HG03575 (cell line): ENCODE data around the gene NEK10.

ENCODE experiments used
- ATAC-seq: cut with Tn5 transposase; IDR thresholded peaks from one replicate; pipeline ENCODE4 v1.9.1; 2021; ENCODE audit not compliant: unreplicated experiment, insufficient number of reproducible peaks, low FRiP score; ENCODE audit errors: extremely low read depth

NEK10 gene

DNA sequence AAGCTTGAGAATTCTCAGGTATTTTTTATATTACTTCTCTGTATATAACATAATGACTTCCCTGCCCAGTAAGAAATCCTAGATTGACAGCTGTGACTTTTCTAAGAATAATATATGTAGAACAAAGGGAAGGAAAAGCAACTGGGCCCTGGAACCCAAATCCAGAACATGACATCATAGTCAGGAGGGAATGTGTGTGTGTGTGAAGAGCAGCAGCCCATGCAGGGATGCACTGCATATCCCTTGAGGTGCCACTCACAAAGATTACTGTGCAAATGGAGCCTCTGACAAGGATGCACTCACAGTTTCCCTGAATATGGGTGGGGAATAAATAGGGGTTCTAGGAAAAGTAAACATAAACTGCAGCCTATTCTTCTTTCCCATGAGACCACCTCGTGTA, 279.5 kb downstream of the NEK10 start:
- no peak for ATAC-seq

DNA sequence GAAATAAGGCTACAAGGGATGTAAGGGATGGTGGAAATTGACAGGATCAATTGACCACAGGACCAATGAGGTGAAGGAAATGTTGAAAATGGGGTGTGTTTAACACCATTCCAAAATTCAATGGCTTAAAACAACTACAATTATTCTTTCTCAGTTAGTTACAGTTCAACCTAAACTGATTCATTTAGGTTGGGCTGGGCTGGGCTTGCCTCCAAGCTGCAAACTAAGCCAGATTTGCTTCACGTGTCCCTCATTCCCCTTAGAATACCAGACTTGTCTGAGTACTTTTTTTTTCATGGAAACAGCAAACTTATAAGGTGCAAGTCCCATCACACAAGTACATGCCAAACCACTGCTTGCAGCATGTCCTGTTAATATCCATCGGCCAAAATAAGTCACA, 280.1 kb downstream of the NEK10 start:
- ATAC-seq, result no peak

DNA sequence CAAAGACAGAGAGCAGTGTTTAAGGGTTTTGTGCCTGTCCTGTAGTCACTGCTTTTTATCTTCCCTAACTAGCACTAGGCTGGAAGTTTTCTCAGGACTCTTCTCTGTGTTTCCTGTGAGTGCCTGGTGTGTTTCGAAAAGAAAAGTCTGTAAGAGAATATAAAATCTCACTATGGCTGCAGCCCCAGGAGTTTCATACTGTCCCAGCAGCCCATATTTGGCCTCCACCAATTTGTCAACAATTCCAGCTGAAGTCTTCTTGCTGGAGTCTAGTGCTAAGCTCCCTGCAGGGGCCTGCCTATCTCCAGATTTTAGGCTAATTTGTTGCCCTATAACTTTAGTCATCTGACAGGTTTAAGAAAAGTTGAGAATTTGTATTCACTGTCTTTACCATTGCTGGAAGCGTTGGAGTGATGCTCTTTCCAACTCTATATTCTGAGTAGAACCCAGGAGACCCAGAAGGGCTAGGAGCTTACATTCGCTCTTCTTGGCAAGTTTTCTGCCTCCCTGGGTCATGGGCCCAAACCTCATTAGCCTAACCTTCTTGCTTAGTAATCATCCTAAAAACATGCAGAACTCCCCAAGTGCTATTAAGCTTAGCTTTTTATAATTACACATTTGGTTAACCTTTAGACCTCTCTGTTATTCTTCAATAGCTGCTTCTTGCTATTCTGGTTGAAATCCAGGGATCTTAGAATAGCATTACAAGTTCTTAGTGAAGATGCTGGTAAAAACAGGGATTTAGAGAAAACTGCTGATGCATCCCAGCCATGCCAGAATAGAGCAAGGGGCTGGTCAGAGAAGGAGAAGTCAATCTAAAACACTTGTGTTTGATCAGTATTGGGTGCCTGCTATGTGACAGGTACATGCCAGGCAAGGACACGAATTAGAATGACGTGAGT, 283.1 kb downstream of the NEK10 start:
- no peak for ATAC-seq

DNA sequence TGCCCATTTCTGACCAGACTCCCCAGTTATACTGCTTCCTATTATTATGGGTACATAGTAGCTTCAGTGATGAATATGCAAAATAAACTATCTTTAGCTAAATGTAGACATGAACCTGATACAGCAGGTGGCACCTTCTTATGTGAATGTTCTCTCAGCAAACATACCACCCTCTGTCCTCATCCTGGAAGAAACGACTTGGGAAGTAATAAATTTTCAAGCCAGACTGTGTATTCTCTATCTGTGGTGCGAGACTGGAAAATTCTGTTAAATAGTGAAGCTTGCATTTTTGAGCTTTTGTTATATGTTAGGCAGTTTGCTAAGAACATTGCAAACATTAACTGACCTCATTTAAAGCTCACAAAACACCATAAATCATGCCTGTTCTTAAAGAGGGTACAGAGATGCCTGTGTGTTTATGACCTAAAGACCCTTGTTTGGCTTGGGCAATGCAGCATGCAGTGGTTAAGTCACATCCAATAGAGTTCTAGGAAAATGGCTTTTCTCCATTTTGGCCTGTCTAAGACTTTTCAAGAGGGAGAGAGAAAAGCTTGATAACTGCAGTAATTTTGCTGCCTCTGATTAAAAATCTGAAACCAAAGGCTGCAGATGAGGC, 287.1 kb downstream of the NEK10 start:
- no peak for ATAC-seq

DNA sequence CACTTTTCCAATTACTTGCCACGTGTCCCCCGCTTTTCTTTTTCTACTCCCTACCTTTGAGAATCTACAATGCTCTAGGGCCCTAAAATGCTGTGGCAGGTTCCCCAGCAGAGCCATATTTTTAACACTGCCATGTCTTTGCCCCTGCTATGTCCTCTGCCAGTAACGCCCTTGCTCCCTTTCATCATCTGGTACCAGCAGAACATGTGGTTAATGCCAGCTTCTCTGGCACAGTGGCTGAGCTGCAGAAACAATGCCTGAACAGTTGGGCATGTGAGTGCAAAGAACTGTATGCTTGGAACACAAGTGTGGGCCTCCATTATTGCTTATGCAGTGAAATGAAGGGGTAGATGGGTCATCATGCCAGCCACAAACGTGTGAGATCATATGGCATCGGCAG, 287.6 kb downstream of the NEK10 start:
- ATAC-seq, result no peak

DNA sequence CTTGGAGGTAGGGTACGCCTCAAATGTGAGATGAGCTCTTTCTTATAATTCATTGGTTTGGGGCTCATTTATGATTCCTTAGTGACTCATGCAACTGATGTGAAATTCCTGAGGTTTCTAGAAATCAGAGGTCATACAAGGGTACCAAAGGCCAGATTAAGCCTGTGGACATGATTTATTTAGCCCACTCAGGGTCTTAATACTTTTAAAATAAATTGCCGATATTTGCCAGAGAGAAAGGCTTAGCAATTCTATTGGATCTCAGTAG, 289.0 kb downstream of the NEK10 start:
- ATAC-seq, result no peak

DNA sequence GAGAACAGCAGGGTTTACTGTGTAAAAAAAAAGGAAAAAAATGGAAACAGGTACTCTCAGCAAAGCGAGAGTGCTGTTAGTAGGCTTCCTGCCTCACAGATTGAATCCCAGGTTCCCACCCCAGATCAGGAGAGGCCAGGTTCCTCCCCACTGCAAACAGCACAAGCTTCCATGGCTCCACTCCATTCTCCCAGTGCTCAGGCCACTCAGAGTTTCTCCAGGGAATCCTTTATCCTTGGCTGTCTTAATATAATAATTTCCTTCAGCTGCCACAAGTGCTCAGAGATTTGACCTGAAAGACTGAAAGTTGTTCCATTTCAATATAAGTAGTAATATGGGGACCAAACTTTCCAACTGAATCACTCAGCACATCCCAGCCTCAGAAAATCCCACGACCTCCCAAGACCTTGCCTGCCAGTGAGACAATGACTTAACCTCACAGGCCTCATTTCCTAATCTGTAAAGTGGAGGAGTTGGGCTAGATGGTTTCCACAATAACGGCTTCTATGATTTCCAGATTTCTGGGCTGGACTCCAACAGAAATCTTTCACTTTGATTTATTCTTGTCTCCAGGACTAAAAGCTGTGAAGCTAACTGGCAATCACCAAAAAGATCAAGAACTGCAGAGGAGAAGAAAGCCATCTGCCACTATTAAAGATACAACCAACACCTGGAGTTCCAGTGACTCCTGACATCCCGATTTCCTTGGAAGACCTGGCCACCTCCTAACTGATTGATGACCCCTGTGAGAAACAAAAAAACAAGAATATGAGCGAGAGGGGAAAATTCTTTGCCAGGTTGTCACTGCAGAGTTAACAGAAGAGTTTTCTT, 289.5 kb downstream of the NEK10 start:
- ATAC-seq, result no peak

DNA sequence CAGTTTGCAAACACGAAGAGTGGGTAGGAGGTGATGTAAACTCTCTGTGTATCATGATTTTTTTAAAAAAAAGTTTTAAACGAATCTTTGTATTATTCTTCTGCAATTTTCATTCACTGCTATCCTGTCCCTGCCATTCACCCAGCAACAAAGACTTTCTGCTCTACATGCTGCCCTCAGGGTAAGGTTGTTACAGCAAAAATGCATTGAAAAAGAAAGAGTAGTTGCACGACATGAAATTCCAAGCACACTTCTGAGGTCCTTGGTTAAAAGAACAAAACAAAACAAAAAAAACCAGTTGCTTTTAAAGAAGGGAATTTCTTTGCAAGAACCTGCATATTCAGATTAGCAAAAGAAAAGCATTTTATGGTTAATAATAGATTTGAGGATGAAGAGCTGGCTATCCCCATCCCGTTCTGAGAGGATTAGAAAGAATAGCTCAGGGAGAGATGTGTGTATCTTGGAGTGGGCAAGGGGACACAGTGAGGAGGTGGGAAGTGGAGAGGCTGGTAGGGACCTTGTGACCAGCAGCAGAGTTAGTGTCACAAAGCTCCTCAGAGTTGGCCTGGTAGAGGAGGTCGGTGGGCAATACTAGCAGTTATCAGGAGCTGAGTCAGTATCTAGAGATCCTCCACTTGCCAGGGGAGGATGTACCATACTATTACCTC, 290.8 kb downstream of the NEK10 start:
- ATAC-seq, result no peak

DNA sequence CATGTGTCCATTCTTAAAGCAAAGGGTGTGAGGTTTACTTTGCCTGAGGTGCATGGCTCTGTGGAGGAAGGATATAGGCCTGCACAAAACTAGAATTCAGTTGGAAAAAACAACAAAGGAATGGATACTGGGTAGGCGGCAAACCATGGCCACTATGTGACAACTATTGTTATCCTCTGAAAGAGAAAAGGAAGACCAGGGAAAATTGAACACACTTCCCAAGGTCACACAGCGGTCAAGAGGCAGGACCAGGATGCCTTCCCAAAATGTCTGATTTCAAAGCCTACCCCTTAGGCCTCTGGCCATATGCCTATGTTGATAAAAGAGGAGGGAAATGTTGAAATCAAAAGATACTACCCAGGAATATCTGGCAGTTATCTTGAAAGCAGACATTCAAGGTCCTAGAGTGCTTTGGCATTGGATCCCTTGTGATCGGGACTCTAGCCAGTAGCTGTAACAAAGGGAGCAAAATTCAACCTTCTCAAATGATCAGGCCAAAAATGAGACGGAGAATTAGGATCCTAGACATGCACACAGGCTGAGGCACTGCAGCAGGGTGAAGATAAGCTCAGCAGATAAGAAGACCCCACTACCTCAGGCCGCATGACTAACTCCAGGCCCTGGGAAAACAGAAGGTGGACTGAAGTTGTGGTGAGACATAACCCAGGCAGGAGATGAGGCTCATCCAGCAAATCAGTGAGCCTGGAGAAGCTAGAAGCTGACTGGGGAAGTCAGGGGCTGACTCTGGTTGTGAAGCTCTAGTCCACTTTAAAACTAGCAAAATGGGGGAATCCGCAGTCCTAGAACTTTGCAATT, 292.2 kb downstream of the NEK10 start:
- no peak for ATAC-seq

DNA sequence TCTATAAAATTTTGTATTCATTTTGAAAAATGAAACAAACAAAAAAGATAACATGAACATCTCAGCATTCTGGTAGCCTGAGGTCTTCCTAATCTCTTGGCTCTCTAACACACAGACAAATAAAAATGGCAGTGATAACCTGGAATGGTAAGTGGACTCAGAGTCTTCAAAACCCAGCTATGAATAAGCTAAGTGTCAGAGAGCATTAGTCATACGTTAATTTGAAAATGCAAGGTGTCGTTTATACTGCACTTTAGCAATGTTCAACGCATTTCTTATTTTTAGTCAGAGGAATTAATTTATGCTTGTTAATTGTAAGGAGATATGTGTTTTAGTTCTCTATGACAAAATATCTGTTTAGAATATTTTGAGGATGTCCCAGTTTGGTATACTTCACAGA, 294.3 kb downstream of the NEK10 start:
- ATAC-seq, result no peak

DNA sequence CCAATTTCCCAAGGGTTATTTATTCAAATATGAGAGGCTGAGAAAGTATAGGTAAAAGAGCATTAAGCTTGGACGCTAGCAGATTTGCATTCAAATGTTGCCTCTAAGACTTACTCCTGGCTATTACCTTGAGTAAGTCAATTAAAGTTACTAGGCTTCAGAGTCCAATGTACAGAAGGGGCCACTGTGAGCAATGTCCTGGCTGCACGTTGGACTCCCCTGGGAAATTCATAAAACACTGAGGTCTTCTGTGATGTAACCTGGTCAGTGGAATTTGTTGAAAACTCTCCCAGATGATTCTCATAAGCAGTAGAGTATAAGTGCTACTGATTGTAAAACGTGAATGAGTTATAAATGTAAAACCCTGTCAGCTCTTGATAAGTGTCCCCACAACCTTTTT, 295.3 kb downstream of the NEK10 start:
- no peak for ATAC-seq

DNA sequence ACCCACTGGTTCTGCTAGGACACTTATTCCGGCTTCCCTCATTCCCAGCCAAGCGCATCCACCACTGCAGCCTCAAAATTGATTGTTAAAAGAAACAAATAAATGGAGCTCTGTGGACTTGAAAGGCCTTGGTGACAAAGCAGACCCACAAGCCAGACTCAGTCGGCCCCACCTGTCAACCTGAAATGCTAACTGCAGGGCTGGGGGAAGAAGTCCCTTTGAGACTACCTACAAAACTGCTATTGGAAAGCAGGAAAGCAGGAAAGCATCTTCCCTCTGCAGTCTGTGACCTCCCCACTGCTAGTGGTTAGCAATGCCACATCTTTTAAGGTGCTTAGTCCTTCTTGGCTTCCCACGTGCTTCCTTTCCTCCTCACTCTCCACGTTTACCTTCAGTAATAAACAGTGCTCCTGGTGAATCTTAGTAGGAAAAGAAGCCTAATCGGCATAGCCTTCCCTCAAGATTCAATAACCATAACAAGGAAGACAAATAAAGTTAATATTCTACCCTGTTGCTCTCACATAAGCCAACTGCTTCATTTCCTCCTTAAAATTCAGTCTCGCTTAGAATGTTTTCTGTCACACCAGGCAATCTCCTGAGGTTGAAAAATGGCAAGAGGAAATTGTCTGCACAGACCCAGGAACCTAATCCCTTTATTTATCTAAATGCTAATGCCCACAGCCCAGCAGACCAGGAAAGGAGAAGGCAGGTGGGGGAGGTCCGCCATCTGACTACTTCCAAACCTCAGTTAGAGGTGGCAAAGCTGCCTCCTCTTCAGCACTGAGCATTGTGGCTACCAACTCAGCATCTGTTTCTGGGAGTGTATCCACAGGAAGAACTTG, 296.2 kb downstream of the NEK10 start:
- no peak for ATAC-seq

DNA sequence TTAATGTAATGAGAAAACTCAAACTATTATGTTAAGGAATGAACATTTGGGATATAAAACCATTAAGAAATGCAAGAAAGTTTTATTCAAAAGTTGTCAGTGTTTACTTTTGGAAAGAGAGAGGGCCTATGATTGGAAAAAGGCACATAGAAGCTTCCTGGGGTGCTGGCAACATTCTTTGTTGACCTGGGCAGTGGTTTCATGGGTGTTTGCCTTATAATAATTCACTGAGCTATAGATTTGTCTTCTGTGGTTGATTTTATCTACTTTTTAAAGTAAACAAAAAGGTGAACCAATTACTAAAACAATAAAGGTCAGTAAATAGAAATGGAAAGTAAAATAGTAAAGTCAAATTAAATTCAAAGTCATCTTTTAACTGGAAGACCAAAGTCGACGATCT, 308.8 kb downstream of the NEK10 start:
- no peak for ATAC-seq
